ENCODE data around the gene PSMD8. TPM values are rescaled to one million over a fixed set of nuclear protein-coding genes. Genes with fewer than 3 reads are reported as not detected.
"Not testable (repeated sequence)": the region's sequence is repeated elsewhere in the genome, so short reads cannot be mapped to it uniquely, and the experiment has no call there.

PSMD8 gene
- total and polyA plus RNA-seq, 4 donors = 177 to 209 (median 191) TPM

DNA sequence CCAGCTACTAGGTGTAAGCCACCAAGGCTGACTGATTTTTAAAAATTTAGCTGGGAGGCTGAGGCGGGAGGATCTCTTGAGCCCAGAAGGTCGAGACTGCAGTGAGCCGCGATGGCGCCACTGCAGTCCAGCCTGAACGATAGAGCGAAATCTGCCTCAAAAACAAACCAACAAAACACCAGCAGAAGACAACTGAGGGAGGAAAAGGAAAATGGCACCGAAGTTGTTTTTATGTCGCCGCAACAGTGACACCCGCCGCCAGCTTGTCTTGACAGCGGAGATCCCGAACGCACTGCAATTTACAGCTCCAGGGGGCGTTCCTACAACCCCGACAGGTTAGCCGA lies 28.2 kb downstream of the PSMD8 start:
- H3K4me3 ChIP-seq (ENCODE audit: low read depth, low read length) = peak overlapping the region; percentile 44

DNA sequence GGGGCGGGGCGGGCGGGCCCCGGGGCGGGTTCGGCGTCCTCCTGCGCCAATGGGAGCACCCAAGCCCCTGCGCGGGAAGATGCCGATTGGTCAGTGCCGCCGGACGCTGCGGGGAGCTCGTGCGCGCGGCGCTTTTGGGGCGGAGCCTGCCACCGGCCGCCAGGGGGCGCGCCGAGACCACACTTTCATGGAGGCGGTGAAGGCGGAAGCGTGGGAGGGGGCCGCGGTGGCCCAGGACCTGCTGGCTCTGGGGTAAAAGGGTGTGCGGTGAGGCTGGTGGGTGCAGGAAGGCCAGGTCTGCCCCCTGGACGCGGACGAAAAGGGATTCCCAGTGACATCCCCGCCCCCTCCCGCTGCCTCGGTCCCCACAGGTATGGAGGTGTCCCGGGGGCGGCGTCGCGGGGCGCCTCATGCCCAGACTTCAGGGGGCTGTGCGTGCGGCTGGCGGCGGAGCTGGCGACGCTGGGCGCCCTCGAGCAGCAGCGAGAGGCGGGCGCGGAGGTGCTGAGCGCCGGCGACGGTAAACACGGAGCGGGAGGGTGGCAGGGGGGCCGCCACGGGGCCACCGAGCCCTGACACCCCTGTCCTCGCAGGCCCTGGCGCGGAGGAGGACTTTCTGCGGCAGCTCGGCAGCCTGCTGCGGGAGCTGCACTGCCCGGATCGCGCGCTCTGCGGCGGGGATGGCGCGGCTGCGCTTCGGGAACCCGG lies 28.8 kb downstream of the PSMD8 start, which contains the start of gene FAM98C:
TSS of gene FAM98C (plus strand) at position 127 of the 708 bp plus-strand sequence. CDS start at position 188, 61 bp downstream.
- no peaks in the 10 kb centered on the region for H3K27me3 ChIP-seq (ENCODE audit: control insufficient read depth, insufficient read depth, low read length)
- no peaks in the 10 kb centered on the region for H3K9me3 ChIP-seq (ENCODE audit: control insufficient read depth, insufficient read depth, low read length)
- H3K4me1 ChIP-seq (ENCODE audit: control insufficient read depth, insufficient read depth, low read length) = peaks cover 17% of the 10 kb centered on the region
- peak; percentile 92 to 99 (median 96) for DNase-seq (ENCODE audit: low read depth in 4 of 6, low spot score in 6 of 6)
- H3K4me3 ChIP-seq (ENCODE audit: low read depth, low read length) = peak within 1 kb of the TSS; percentile 69
- no peak within 1 kb of the TSS for H3K27ac ChIP-seq (ENCODE audit: low read depth, low read length)
- H3K36me3 ChIP-seq (ENCODE audit: control insufficient read depth, insufficient read depth, low read length) = peaks cover 25% of the 10 kb centered on the region
- WGBS (ENCODE audit: insufficient coverage) = under 1% methylated on average over 82 of the region's 82 CpGs

More for the DNA sequence above, 28.2 kb downstream of the PSMD8 start:
- H3K27ac ChIP-seq (ENCODE audit: low read depth, low read length) = no peak overlapping the region
- peaks cover 17% of the 10 kb centered on the region for H3K4me1 ChIP-seq (ENCODE audit: control insufficient read depth, insufficient read depth, low read length)
- no peaks in the 10 kb centered on the region for H3K9me3 ChIP-seq (ENCODE audit: control insufficient read depth, insufficient read depth, low read length)
- H3K27me3 ChIP-seq (ENCODE audit: control insufficient read depth, insufficient read depth, low read length) = no peaks in the 10 kb centered on the region
- 0% methylated on average over 11 of the region's 18 CpGs for WGBS (ENCODE audit: insufficient coverage)
- DNase-seq (ENCODE audit: low read depth in 4 of 6, low spot score in 6 of 6) = no peak
- peaks cover 23% of the 10 kb centered on the region for H3K36me3 ChIP-seq (ENCODE audit: control insufficient read depth, insufficient read depth, low read length)

DNA sequence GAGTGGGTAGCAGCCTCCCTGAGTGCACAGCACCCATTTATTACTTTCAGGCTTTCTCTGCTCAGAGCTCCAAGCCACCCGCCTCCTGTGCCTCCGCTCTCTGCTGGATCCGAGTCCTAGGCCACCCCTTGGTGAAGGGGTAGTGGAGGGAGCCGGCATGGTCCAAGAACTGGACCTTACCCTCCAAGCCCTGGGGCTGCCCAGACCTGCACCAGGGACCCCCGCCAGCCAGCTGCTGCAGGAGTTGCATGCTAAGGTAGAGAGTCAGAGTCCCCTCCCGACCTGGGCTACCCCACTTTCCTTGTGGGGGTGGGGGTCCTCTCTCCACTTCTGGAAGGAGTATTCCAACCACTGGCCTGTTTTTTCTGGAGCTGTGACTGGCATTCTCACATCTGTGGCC lies 30.5 kb downstream of the PSMD8 start:
- H3K9me3 ChIP-seq (ENCODE audit: control insufficient read depth, insufficient read depth, low read length) = no peaks in the 10 kb centered on the region
- DNase-seq (ENCODE audit: low read depth in 4 of 6, low spot score in 6 of 6) = no peak
- H3K27ac ChIP-seq (ENCODE audit: low read depth, low read length) = no peak overlapping the region
- no peak overlapping the region for H3K4me3 ChIP-seq (ENCODE audit: low read depth, low read length)
- H3K4me1 ChIP-seq (ENCODE audit: control insufficient read depth, insufficient read depth, low read length) = peaks cover 17% of the 10 kb centered on the region
- H3K27me3 ChIP-seq (ENCODE audit: control insufficient read depth, insufficient read depth, low read length) = no peaks in the 10 kb centered on the region
- peaks cover 29% of the 10 kb centered on the region for H3K36me3 ChIP-seq (ENCODE audit: control insufficient read depth, insufficient read depth, low read length)
- 83% methylated on average over 3 of the region's 6 CpGs for WGBS (ENCODE audit: insufficient coverage)

DNA sequence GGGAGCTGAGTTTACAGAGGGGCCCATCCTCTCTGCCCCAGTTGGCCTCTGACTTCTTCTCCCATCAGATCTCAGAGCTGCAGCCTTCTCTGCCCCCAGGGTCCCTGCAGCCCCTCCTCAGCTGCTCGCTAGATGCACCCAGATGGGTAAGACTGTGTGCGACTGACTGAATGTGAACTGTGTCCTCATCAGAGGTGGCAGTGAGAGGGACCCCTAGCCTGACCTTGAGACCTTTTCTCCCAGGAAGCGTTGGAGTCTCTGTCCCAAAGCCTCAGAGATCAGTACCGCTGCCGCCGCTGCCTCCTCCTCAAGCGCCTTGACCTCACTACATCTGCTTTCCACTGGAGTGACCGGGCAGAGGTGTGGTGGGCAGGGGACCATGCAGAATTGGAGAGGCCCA lies 30.9 kb downstream of the PSMD8 start:
- Histone ChIP-seq H3K9me3 (ENCODE audit: control insufficient read depth, insufficient read depth, low read length) (no peaks in the 10 kb centered on the region), H3K27ac (ENCODE audit: low read depth, low read length) (no peak overlapping the region), H3K4me3 (ENCODE audit: low read depth, low read length) (no peak overlapping the region), H3K27me3 (ENCODE audit: control insufficient read depth, insufficient read depth, low read length) (no peaks in the 10 kb centered on the region), H3K36me3 (ENCODE audit: control insufficient read depth, insufficient read depth, low read length) (peaks cover 29% of the 10 kb centered on the region), H3K4me1 (ENCODE audit: control insufficient read depth, insufficient read depth, low read length) (peaks cover 17% of the 10 kb centered on the region)
- DNase-seq (ENCODE audit: low read depth in 4 of 6, low spot score in 6 of 6) = no peak
- WGBS (ENCODE audit: insufficient coverage) = 100% methylated on average over 3 of the region's 8 CpGs

DNA sequence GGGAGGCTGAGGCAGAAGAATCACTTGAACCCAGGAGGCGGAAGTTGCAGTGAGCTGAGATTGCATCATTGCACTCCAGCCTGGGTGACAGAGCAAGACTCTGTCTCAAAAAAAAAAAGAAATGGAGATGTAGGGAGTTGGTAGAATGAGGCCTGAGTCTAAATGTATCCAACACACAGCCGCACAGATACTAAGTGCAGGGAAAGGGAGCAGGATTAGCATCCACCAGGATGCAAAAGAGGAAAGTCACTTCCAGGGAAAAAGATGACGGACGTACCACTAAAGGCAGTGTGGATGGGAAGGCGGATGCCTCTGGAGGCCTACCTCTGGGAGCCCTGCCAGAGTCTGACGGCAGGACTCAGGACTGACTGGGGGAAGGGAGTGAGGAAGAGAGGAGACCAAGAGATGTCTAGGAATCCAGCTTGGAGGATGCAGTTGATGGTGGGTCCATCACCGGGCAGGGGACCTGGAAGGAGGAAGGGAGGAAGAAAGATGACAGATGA lies 35.3 kb downstream of the PSMD8 start:
- DNase-seq (ENCODE audit: low read depth in 4 of 6, low spot score in 6 of 6) = peak in 1 of 6 donors; percentile 17
- no peaks in the 10 kb centered on the region for H3K27me3 ChIP-seq (ENCODE audit: control insufficient read depth, insufficient read depth, low read length)
- H3K27ac ChIP-seq (ENCODE audit: low read depth, low read length) = no peak overlapping the region
- 60% methylated on average over 6 of the region's 7 CpGs for WGBS (ENCODE audit: insufficient coverage)
- H3K4me3 ChIP-seq (ENCODE audit: low read depth, low read length) = no peak overlapping the region
- H3K36me3 ChIP-seq (ENCODE audit: control insufficient read depth, insufficient read depth, low read length) = peaks cover 38% of the 10 kb centered on the region
- H3K4me1 ChIP-seq (ENCODE audit: control insufficient read depth, insufficient read depth, low read length) = peaks cover 3% of the 10 kb centered on the region
- H3K9me3 ChIP-seq (ENCODE audit: control insufficient read depth, insufficient read depth, low read length) = no peaks in the 10 kb centered on the region

DNA sequence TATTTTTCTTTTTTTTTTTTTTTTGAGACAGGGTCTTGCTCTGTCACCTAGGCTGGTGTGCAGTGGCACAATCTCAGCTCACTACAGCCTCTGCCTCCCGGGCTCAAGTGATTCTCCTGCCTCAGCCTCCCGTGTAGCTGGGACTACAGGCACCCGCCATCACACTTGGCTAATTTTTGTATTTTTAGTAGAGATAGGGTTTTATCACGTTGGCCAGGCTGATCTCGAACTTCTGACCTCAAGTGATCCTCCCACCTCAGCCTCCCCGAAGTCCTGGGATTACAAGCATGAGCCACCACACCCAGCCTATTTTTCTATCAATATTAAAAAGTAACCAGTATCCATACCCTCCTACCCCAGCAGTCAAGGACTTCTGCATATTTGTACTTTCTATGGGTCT lies 36.0 kb downstream of the PSMD8 start:
- H3K27me3 ChIP-seq (ENCODE audit: control insufficient read depth, insufficient read depth, low read length); DNase-seq (ENCODE audit: low read depth in 4 of 6, low spot score in 6 of 6); H3K4me1 ChIP-seq (ENCODE audit: control insufficient read depth, insufficient read depth, low read length); H3K27ac ChIP-seq (ENCODE audit: low read depth, low read length); H3K4me3 ChIP-seq (ENCODE audit: low read depth, low read length); H3K9me3 ChIP-seq (ENCODE audit: control insufficient read depth, insufficient read depth, low read length): not testable (repeated sequence)
- peaks cover 35% of the 10 kb centered on the region for H3K36me3 ChIP-seq (ENCODE audit: control insufficient read depth, insufficient read depth, low read length)
- 94% methylated on average over 2 of the region's 6 CpGs for WGBS (ENCODE audit: insufficient coverage)

DNA sequence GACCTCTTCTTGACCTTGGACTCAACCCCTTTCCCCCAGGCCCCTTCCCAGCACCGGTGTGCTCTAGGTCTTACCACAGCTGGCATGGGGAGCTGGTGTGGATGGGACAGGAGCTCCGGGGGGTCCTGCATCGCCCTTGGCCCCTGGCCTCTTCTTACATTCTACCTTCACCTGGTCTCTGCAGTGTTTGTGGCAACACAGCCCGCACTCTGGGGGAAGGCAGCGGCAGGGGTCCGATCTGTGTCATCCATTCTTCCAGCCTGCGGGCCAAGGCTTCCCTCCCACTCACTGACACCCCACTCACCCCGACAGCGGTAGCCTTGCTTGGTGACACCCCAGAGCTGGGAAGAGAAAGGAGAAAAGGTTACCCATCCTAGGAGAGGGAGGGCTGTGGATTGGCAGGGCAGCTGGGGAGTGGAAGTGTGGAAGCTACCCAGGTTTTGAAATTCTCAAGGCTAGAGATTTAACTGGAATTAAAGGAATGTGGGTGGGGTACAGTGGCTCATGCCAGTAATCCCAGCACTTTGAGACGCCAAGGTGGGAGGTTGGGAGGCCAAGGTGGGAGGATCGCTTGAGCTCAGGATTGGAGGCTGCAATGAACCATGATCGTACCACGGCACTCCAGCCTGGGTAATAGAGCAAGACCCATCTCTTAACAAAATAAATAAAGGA lies 36.8 kb downstream of the PSMD8 start:
- Histone ChIP-seq H3K4me1 (ENCODE audit: control insufficient read depth, insufficient read depth, low read length) (no peaks in the 10 kb centered on the region), H3K27ac (ENCODE audit: low read depth, low read length) (no peak overlapping the region), H3K27me3 (ENCODE audit: control insufficient read depth, insufficient read depth, low read length) (no peaks in the 10 kb centered on the region), H3K4me3 (ENCODE audit: low read depth, low read length) (no peak overlapping the region), H3K9me3 (ENCODE audit: control insufficient read depth, insufficient read depth, low read length) (no peaks in the 10 kb centered on the region), H3K36me3 (ENCODE audit: control insufficient read depth, insufficient read depth, low read length) (peaks cover 31% of the 10 kb centered on the region)
- DNase-seq (ENCODE audit: low read depth in 4 of 6, low spot score in 6 of 6) = no peak
- 85% methylated on average over 6 of the region's 13 CpGs for WGBS (ENCODE audit: insufficient coverage)

DNA sequence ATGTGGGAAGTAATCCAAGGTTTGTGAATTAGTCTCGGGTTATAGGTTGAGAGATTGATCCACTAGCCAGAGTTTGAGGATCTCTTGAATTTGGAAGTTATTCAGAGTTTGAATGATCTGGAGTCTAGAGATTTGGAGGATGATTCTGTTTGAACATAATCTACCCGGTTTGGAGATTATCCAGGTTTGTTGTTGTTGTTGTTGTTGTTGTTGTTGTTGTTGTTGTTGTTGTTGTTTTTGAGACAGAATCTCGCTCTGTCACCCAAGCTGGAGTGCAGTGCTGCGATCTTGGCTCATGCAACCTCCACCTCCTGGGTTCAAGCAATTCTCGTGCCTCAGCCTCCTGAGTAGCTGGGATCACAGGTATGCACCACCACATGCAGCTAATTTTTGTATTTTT lies 37.5 kb downstream of the PSMD8 start:
- 92% methylated on average over 1 of the region's 5 CpGs for whole genome bisulfite sequencing (ENCODE audit: insufficient coverage)

DNA sequence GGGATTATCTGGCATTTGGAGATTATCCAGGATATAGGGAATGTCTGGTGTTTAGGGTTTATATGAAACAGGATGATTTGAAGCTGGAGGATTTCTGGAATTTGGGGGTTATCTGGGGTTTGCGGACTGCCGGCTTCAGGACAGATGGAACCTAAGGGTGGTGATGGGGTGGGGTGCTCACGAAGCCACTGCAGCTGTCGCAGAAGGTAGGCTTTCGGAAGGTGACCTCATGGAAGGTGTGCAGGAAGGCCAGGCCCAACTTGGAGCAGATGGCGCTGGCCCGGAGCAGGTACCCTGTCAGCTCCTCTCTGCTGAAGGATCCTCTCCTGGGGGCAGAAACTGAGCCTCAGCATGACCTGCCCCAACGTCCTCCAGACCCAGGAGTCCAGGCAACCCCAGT lies 38.1 kb downstream of the PSMD8 start:
- WGBS (ENCODE audit: insufficient coverage) = 91% methylated on average over 8 of the region's 8 CpGs
- DNase-seq (ENCODE audit: low read depth in 4 of 6, low spot score in 6 of 6) = no peak
- peaks cover 22% of the 10 kb centered on the region for H3K36me3 ChIP-seq (ENCODE audit: control insufficient read depth, insufficient read depth, low read length)
- H3K4me1 ChIP-seq (ENCODE audit: control insufficient read depth, insufficient read depth, low read length) = peaks cover under 1% of the 10 kb centered on the region
- no peaks in the 10 kb centered on the region for H3K9me3 ChIP-seq (ENCODE audit: control insufficient read depth, insufficient read depth, low read length)
- H3K27me3 ChIP-seq (ENCODE audit: control insufficient read depth, insufficient read depth, low read length) = no peaks in the 10 kb centered on the region
- H3K27ac ChIP-seq (ENCODE audit: low read depth, low read length) = no peak overlapping the region
- H3K4me3 ChIP-seq (ENCODE audit: low read depth, low read length) = no peak overlapping the region

More for the DNA sequence above, 37.5 kb downstream of the PSMD8 start:
- not testable (repeated sequence) for H3K4me3 ChIP-seq (ENCODE audit: low read depth, low read length); DNase-seq (ENCODE audit: low read depth in 4 of 6, low spot score in 6 of 6); H3K27me3 ChIP-seq (ENCODE audit: control insufficient read depth, insufficient read depth, low read length); H3K9me3 ChIP-seq (ENCODE audit: control insufficient read depth, insufficient read depth, low read length); H3K4me1 ChIP-seq (ENCODE audit: control insufficient read depth, insufficient read depth, low read length); H3K27ac ChIP-seq (ENCODE audit: low read depth, low read length)
- H3K36me3 ChIP-seq (ENCODE audit: control insufficient read depth, insufficient read depth, low read length) = peaks cover 26% of the 10 kb centered on the region

DNA sequence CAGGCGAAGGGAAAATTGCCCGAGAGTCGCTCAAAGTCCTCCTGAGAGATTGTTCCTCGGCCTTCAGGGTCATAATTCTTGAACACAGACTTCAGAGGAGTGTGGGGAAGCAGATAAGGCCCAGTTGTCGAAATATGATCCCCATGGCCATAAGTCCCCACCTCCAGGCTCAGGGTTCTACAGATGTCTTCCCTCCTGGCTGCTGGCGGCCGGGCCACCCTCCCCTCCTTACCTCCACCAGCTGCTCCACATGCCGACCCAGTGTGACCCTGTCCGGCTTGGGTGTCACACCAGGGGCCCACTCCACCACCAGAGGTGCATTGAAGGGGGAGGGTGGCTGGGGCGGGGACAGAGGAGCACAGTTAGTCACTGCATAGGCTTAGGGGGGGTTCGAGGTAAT lies 38.6 kb downstream of the PSMD8 start:
- no peak for DNase-seq (ENCODE audit: low read depth in 4 of 6, low spot score in 6 of 6)
- peaks cover 6% of the 10 kb centered on the region for H3K4me1 ChIP-seq (ENCODE audit: control insufficient read depth, insufficient read depth, low read length)
- H3K4me3 ChIP-seq (ENCODE audit: low read depth, low read length) = no peak overlapping the region
- peaks cover 1% of the 10 kb centered on the region for H3K27me3 ChIP-seq (ENCODE audit: control insufficient read depth, insufficient read depth, low read length)
- 89% methylated on average over 5 of the region's 11 CpGs for WGBS (ENCODE audit: insufficient coverage)
- H3K27ac ChIP-seq (ENCODE audit: low read depth, low read length) = no peak overlapping the region
- no peaks in the 10 kb centered on the region for H3K9me3 ChIP-seq (ENCODE audit: control insufficient read depth, insufficient read depth, low read length)
- peaks cover 21% of the 10 kb centered on the region for H3K36me3 ChIP-seq (ENCODE audit: control insufficient read depth, insufficient read depth, low read length)

All from spinal cord (tissue), 10 donors.